NCI-H524 (cell line): ENCODE results near the gene NATD1.
"Not testable (repeated sequence)": the region's sequence is repeated elsewhere in the genome, so short reads cannot be mapped to it uniquely, and the experiment has no call there.

Source experiments
- DNase-seq, 2 experiments: peaks; one replicate each; lab custom pipeline; 2025; lab: John Stamatoyannopoulos, UW

NATD1 gene

GRCh38 chr17:21194226-21194625, 59.0 kb downstream of the NATD1 start:
- DNase-seq, result peak in 1 of 2 experiments; percentile 35

GRCh38 chr17:21193031-21193430, 60.2 kb downstream of the NATD1 start:
- DNase-seq, result peak in 1 of 2 experiments; percentile 28

GRCh38 chr17:21192414-21192813, 60.8 kb downstream of the NATD1 start:
- not testable (repeated sequence) for DNase-seq

- DNase-seq, result peak; percentile 10 to 55
Observed at GRCh38 chr17:21191698-21192097, 61.5 kb downstream of the NATD1 start.

GRCh38 chr17:21190078-21190477, 63.1 kb downstream of the NATD1 start:
- peak; percentile 97 to 98 for DNase-seq

GRCh38 chr17:21189361-21189760, 63.8 kb downstream of the NATD1 start:
- DNase-seq, result peak in 1 of 2 experiments; percentile 31
